Measurements from ENCODE around the gene SHLD3. TPM values are rescaled to one million over a fixed set of nuclear protein-coding genes. Genes with fewer than 3 reads are reported as not detected.

Gene SHLD3
- total RNA-seq, 4 donors from 2014 or later = 0.87 to 5.5 (median 1.5) TPM

DNA sequence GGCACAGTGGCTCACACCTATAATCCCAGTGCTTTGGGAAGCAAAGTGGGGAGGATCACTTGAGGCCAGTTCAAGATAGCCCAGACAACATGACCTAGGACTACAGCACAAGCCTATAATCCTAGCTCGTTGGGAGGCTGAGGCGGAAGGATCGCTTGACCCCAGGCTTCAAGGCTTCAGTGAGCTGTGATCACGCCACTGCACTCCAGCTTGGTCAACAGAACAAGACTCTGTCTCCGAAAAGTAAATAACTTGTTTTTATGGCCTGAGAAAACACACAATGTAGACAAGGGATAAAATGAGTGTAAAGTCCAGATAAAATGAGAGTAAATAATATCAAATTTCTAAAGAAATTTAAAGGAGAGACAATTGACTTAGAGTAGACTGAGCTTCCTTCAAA is 26.3 kb downstream of the SHLD3 start:
- DNase-seq (ENCODE audit: low spot score in 2 of 2) = no peak
- TF ChIP-seq, protein P1, sequence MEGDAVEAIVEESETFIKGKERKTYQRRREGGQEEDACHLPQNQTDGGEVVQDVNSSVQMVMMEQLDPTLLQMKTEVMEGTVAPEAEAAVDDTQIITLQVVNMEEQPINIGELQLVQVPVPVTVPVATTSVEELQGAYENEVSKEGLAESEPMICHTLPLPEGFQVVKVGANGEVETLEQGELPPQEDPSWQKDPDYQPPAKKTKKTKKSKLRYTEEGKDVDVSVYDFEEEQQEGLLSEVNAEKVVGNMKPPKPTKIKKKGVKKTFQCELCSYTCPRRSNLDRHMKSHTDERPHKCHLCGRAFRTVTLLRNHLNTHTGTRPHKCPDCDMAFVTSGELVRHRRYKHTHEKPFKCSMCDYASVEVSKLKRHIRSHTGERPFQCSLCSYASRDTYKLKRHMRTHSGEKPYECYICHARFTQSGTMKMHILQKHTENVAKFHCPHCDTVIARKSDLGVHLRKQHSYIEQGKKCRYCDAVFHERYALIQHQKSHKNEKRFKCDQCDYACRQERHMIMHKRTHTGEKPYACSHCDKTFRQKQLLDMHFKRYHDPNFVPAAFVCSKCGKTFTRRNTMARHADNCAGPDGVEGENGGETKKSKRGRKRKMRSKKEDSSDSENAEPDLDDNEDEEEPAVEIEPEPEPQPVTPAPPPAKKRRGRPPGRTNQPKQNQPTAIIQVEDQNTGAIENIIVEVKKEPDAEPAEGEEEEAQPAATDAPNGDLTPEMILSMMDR (IDR thresholded peaks at IDR 0.05) = no peak
- TF ChIP-seq POLR2A (IDR thresholded peaks at IDR 0.05) (no peak), EP300 (IDR thresholded peaks at IDR 0.05) (no peak)
- peaks cover 0 to 39% (median 4%) of the 10 kb centered on the region in 3 donors for H3K36me3 ChIP-seq
- no peaks in the 10 kb centered on the region for H3K27me3 ChIP-seq
- H3K27ac ChIP-seq = no peak overlapping the region
- H3K9me3 ChIP-seq = no peaks in the 10 kb centered on the region
- WGBS, 2 donors = 81 to 84% methylated on average over 5 of the region's 5 CpGs
- H3K4me1 ChIP-seq = no peaks in the 10 kb centered on the region
- H3K4me3 ChIP-seq = no peak overlapping the region

DNA sequence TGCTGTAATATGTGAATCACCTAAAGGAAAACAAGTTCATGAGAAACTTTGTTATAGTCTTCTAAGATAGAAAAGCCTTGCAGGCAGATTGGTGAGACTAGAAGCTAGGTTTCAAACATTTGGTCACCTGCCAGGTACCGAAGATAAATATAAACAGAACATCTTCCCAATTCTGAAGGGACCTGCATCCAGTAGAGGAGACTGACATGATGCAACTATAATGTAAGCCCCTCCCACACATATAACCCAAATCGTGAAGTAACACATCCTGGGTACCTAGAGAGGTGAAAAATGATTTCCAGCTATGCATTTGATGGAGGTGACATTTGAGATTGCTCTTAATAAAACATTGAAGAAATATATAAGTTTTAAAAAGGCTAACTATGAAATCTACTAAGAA is 29.9 kb downstream of the SHLD3 start:
- Histone ChIP-seq H3K9me3 (no peaks in the 10 kb centered on the region), H3K27me3 (no peaks in the 10 kb centered on the region), H3K36me3 (peaks cover 0 to 27% (median 4%) of the 10 kb centered on the region in 3 donors), H3K4me1 (no peaks in the 10 kb centered on the region), H3K4me3 (no peak overlapping the region), H3K27ac (no peak overlapping the region)
- no peak for DNase-seq (ENCODE audit: low spot score in 2 of 2)
- 82 to 87% methylated on average over 2 of the region's 2 CpGs for WGBS, 2 donors
- TF ChIP-seq, protein P1 (IDR thresholded peaks at IDR 0.05) = no peak
- TF ChIP-seq POLR2A (IDR thresholded peaks at IDR 0.05) (no peak), EP300 (IDR thresholded peaks at IDR 0.05) (no peak)

DNA sequence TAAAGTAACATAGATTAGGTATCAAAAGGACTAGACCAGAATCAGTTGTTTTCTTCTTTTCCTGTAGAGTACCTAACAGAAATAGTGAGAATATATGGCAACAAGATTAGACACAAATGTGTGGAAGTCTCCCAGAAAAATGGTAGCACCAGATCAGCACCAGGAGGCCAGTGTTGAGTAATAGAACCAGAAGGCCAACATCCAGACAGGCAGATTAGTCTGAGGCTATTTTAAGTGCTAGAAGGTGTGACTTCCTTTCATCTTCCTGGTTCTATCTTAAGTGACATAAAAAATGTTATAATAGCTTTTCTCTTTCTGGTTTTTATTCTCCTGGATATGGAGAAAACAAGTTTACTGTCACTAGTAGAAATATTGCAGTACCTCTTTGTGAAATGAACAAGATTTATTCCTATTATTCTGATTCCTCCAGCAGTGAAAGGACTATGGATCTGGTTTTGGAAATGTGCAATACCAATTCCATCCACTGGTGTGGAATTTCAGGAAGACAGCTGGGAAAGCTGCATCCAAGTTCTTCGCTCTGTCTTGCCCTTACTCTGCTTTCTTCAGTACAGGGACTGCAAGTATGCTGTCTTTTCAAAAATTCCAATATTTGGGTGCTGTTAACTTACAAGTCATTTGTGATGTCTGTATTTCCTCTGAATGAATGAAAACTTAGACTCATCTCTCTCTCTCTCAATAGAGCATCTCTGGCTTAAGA is 39.1 kb downstream of the SHLD3 start:
- no peaks in the 10 kb centered on the region for H3K9me3 ChIP-seq
- H3K27me3 ChIP-seq = no peaks in the 10 kb centered on the region
- no peaks in the 10 kb centered on the region for H3K4me1 ChIP-seq
- H3K27ac ChIP-seq = no peak overlapping the region
- peaks cover 0 to 76% (median 0%) of the 10 kb centered on the region in 3 donors for H3K36me3 ChIP-seq
- 78 to 83% methylated on average over 1 of the region's 1 CpG for WGBS, 2 donors
- DNase-seq (ENCODE audit: low spot score in 2 of 2) = no peak
- no peak overlapping the region for H3K4me3 ChIP-seq
- TF ChIP-seq, protein P1 (IDR thresholded peaks at IDR 0.05) = peak in 3 of 5 experiments; percentile 12 to 24 (median 13)
- no peak for TF ChIP-seq EP300 (IDR thresholded peaks at IDR 0.05)

DNA sequence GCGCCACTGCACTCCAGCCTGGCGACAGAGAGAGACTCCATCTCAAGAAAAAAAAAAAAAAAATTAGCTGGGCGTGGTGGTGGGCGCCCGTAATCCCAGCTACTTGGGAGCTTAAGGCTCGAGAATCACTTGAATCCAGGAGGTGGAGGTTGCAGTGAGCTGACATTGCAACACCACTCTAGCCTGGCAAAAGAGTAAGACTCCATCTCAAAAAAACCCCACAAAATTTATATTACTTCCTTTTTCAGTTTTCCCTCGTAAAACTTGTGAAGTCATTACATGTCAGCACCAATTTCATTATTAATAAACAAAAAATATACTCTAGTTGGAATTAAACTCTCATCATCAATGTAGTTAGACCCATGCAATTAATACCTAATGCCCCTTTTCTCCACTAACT is 43.9 kb downstream of the SHLD3 start:
- H3K36me3 ChIP-seq = peaks cover 0 to 78% (median 0%) of the 10 kb centered on the region in 3 donors
- no peaks in the 10 kb centered on the region for H3K9me3 ChIP-seq
- TF ChIP-seq, protein P1 (IDR thresholded peaks at IDR 0.05) = no peak
- TF ChIP-seq EP300 (IDR thresholded peaks at IDR 0.05) (no peak), POLR2A (IDR thresholded peaks at IDR 0.05) (no peak)
- H3K4me3 ChIP-seq = no peak overlapping the region
- no peaks in the 10 kb centered on the region for H3K4me1 ChIP-seq
- no peak overlapping the region for H3K27ac ChIP-seq
- 82 to 87% methylated on average over 7 of the region's 7 CpGs for WGBS, 2 donors
- DNase-seq (ENCODE audit: low spot score in 2 of 2) = no peak
- H3K27me3 ChIP-seq = no peaks in the 10 kb centered on the region

DNA sequence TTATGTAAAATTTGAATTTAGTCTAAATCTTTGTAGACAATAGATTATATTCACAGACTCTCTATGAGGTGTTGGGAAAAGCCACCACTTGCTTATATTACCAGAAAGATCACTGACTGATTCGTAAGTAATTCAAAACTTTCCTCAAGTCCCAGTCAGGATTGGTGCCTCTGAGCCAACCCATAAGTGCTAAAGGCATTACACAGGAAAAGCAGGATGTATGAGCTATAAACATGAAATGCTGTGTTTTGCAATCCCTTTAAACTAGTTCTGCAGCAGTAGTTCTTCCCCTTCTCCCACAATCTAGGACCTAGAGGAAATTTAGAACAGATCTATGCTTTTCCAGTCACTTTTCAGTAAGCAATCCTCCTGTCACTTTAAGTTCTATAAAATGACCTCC is 48.0 kb downstream of the SHLD3 start:
- Histone ChIP-seq H3K27me3 (no peaks in the 10 kb centered on the region), H3K36me3 (peaks cover 0 to 60% (median 0%) of the 10 kb centered on the region in 3 donors), H3K9me3 (no peaks in the 10 kb centered on the region), H3K4me3 (no peak overlapping the region), H3K27ac (no peak overlapping the region), H3K4me1 (no peaks in the 10 kb centered on the region)
- no peak for DNase-seq (ENCODE audit: low spot score in 2 of 2)
- WGBS, 2 donors = 70 to 81% methylated on average over 1 of the region's 1 CpG
- TF ChIP-seq EP300 (IDR thresholded peaks at IDR 0.05) (no peak), POLR2A (IDR thresholded peaks at IDR 0.05) (no peak)
- TF ChIP-seq, protein P1 (IDR thresholded peaks at IDR 0.05) = no peak
